ENCODE measurements around the gene USP33.
"Not testable (repeated sequence)": the region's sequence is repeated elsewhere in the genome, so short reads cannot be mapped to it uniquely, and the experiment has no call there.

The USP33 gene

DNA sequence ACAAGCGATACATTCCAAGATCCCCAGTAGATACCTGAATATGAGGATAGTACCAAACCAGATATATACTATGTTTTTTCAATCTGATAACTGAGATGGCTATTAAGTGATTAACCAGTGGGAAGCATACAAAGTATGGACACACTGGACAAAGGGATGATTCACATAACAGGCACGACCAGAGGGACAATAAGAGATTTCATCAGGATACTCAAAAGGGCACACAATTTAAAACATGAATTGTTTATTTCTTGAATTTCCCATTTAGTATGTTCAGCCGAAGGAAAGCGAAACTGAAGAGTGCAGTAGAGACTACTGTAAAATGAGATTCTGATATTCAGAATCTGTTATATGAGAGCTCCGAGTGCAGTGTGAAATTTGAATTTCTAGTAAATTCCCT, 87.8 kb downstream of the USP33 start:
- DNase-seq (ENCODE audit: low read depth) = no peak

GRCh38 chr1:77670330-77670729, 89.3 kb downstream of the USP33 start:
- no peak for DNase-seq (ENCODE audit: low read depth)

DNA sequence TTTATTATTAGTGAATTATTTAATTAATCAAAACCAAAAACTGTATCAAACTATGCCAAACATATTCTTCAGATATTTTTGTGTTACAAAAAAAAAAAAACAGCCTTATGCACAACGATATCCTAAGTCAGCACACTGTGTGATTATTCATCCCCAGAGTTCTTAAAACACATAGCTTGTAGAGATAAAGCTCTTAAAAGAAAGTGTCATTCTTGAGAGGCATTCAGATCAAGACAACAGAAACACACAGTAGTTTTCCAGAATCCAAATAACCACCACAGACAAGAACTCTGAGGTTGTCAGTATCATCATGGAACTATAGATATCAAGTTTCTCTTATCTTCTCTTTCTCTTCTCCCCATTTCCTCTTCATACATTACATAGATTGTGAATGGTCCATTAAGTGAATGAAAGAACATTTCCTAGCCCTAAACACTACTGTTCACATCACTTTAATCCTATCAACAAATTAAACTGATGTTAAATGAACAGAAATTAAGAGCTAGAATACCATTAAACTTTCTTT, 90.7 kb downstream of the USP33 start:
- DNase-seq (ENCODE audit: low read depth) = no peak

- DNase-seq (ENCODE audit: low read depth) = no peak
Observed at GRCh38 chr1:77664939-77665516, 94.6 kb downstream of the USP33 start.

DNA sequence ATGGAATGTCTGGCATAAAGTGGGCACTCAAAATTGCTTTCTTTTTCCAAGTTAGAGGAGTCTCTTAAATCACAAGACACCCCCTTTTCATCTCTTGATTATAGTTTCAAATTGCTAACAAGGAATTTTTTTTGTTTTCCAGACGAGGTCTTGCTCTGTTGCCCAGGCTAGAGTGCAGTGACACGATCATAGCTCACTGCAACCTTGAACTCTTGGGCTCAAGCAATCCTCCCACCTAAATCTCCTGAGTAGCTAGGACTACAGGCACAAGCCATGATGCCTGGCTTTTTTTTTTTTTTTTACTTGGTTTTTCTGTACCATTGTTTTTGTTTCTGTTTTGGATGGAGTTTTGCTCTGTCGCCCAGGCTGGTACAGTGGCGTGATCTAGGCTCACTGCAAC, 98.0 kb downstream of the USP33 start:
- DNase-seq (ENCODE audit: low read depth) = no peak

DNA sequence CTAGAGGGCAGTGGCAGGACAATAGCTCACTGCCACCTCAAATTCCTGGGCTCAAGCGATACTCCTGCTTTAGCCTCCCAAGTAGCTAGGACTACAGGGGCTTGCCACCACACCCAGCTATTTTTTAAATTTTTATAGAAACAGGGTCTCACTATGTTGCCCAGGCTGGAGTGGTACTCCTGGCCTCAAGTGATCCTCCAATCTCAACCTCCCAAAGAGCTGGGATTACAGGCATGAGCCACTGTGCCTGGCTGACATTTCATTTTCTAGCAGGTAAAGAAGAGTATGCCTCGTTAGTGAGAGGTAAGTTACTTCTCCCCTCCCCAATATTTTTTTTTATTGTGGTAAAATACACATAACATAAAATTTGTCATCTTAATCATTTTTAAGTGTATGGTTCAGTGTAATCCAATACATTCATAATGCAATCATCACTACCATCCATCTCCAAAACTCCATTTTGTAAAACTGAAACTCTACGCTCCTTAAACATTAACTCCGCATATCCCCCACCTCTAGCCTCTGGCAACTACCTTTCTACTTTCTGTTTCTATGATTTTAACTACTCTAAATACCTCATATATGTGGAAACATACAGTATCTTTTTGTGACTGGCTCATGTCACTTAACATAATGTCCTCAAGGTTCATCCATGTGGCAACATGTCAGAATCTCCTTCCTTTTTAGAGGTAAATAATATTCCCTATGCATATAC, 99.6 kb downstream of the USP33 start:
- DNase-seq (ENCODE audit: low read depth) = no peak

DNA sequence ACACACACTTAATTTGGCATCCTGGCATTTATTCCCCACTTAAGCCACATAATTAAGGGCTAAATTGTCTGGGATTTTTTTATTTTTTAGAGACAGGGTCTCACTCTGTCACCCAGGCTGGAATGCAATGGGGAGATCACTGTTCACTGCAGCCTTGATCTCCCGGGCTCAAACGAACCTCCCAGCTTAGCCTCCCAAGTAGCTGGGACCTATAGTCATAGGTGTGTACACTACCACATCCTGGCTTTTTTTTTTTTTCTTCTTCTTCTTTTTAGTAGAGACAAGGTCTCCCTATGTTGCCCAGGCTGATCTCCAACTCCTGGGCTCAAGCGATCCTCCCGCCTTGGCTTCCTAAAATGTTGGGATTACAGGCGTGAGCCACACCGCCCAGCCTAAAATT, 101.4 kb downstream of the USP33 start:
- no peak for DNase-seq (ENCODE audit: low read depth)

GRCh38 chr1:77655431-77655974, 104.1 kb downstream of the USP33 start:
- no peak for DNase-seq (ENCODE audit: low read depth)

DNA sequence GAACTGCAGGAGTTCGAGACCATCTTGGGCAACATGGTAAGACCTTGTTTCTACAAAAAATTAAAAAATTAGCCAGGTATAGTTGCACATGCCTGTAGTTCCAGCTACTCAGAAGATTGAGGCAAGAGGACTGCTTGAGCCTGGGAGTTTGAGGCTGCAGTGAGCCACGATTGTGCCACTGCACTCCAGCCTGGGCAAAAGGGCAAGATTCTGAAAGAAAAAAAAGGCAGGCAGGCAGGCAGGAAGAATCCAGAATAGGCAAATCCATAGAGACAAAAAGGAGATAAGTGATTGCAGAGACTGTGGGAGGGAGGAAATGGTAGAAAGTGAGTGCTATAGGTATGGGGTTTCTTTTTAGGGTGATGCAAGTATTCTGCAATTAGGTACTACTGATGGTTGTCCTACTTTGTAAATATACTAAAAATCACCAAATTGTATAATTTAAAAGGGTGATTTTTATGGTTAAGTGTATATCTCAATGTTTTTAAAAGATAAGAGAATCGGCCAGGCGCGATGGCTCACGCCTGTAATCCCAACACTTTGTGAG, 106.6 kb downstream of the USP33 start:
- no peak for DNase-seq (ENCODE audit: low read depth)

GRCh38 chr1:77652268-77652667, 107.4 kb downstream of the USP33 start:
- DNase-seq (ENCODE audit: low read depth) = no peak

DNA sequence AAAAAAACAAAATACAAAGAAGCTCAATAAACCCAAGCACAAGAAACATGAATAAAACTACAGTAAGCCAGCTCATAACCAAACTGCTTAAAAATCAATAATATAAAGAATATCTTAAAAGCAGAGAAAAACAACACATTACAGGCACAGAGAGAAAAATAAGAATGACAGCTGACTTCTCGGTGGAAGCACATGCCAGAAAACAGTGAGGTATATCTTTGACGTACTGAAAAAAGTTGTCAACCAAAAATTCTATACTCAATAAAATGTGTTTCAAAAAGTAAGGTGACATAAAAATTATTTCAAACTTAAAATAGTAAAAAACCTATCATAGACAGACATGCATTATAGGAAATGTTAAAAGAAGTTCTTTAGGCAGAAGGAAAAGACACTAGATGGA, 110.5 kb downstream of the USP33 start:
- DNase-seq (ENCODE audit: low read depth) = no peak

GRCh38 chr1:77646224-77646623, 113.4 kb downstream of the USP33 start:
- not testable (repeated sequence) for DNase-seq (ENCODE audit: low read depth)

Measured in stimulated activated CD8-positive, alpha-beta memory T cell treated with anti-CD3 and anti-CD28 coated beads, Interleukin-15, amount 100 ng/mL, for 1 hour (primary cell).